Activated T-cell treated with anti-CD3 and anti-CD28 coated beads for 1 hour (primary cell): ENCODE data around the gene NR0B2.
"Not testable (repeated sequence)": the region's sequence is repeated elsewhere in the genome, so short reads cannot be mapped to it uniquely, and the experiment has no call there.

Experiments used
- DNase-seq: peaks from one replicate; pipeline ENCODE4 v3.0.0-alpha.2; 2020; ENCODE audit warnings: low read depth

Gene NR0B2

GRCh38 chr1:26913754-26914619 lies at the start of gene NR0B2:
NR0B2 (minus strand) TSS chr1:26913975; CDS start chr1:26913940, 35 bp downstream.
- DNase-seq: no peak

GRCh38 chr1:26961826-26962225 lies 48.1 kb upstream of the NR0B2 start:
- DNase-seq: no peak

- DNase-seq: no peak
Measured at GRCh38 chr1:26960625-26960966, 46.8 kb upstream of the NR0B2 start.

- DNase-seq: peak; percentile 44
Measured at GRCh38 chr1:26959722-26960624, 46.2 kb upstream of the NR0B2 start, which contains the start of gene KDF1. KDF1 (minus strand) TSS chr1:26960468; CDS start chr1:26952380, 8,088 bp downstream.

- DNase-seq: no peak
Measured at GRCh38 chr1:26959270-26959669, 45.5 kb upstream of the NR0B2 start.

- no peak for DNase-seq
Measured at GRCh38 chr1:26957306-26957705, 43.5 kb upstream of the NR0B2 start.

- DNase-seq: no peak
Measured at GRCh38 chr1:26956321-26956720, 42.5 kb upstream of the NR0B2 start.

- no peak for DNase-seq
Measured at GRCh38 chr1:26953374-26953773, 39.6 kb upstream of the NR0B2 start.

- no peak for DNase-seq
Measured at GRCh38 chr1:26951821-26952497, 38.2 kb upstream of the NR0B2 start.

- DNase-seq: no peak
Measured at GRCh38 chr1:26951216-26951615, 37.4 kb upstream of the NR0B2 start.

- DNase-seq: no peak
Measured at GRCh38 chr1:26950602-26951001, 36.8 kb upstream of the NR0B2 start.

- no peak for DNase-seq
Measured at GRCh38 chr1:26949926-26950319, 36.1 kb upstream of the NR0B2 start.

- DNase-seq: no peak
Measured at GRCh38 chr1:26949266-26949925, 35.6 kb upstream of the NR0B2 start.

GRCh38 chr1:26948725-26949057 lies 34.9 kb upstream of the NR0B2 start:
- DNase-seq: not testable (repeated sequence)

GRCh38 chr1:26946270-26946669 lies 32.5 kb upstream of the NR0B2 start:
- DNase-seq: no peak

- no peak for DNase-seq
Measured at GRCh38 chr1:26945728-26946127, 32.0 kb upstream of the NR0B2 start.

- no peak for DNase-seq
Measured at GRCh38 chr1:26945138-26945537, 31.4 kb upstream of the NR0B2 start.

- no peak for DNase-seq
Measured at GRCh38 chr1:26942656-26943055, 28.9 kb upstream of the NR0B2 start.

GRCh38 chr1:26941311-26941710 lies 27.5 kb upstream of the NR0B2 start:
- DNase-seq: no peak

GRCh38 chr1:26938659-26939025 lies 24.9 kb upstream of the NR0B2 start:
- no peak for DNase-seq

GRCh38 chr1:26938004-26938658 lies 24.4 kb upstream of the NR0B2 start:
- DNase-seq: no peak
